Neuronal stem cell (in vitro differentiated cells): Measurements from ENCODE around the gene ZNFX1.

Experiments used
- DNase-seq: peaks from one replicate; pipeline ENCODE4 v3.0.0-alpha.2; 2013; ENCODE audit warnings: low spot score
- H2AFZ ChIP-seq: one replicate; pipeline ENCODE4 v1.6.1; 2013; ENCODE audit warnings: mild to moderate bottlenecking, low read length, inconsistent platforms
- H2AK5ac ChIP-seq: 2 replicates; pipeline ENCODE4 v1.6.1; 2013; ENCODE audit warnings: low read depth, mild to moderate bottlenecking, inconsistent platforms, low read length, moderate library complexity, mixed read lengths
- H2BK120ac ChIP-seq: 2 replicates; pipeline ENCODE4 v1.6.1; 2013; ENCODE audit warnings: low read depth, mild to moderate bottlenecking, inconsistent platforms, low read length, moderate library complexity, mixed read lengths
- H2BK12ac ChIP-seq: one replicate; pipeline ENCODE4 v1.6.1; 2013; ENCODE audit warnings: low read length, inconsistent platforms
- H2BK15ac ChIP-seq: 2 replicates; pipeline ENCODE4 v1.6.1; 2013; ENCODE audit warnings: mild to moderate bottlenecking, low read length, inconsistent platforms, mixed read lengths
- H2BK5ac ChIP-seq: one replicate; pipeline ENCODE4 v1.6.1; 2013; ENCODE audit warnings: inconsistent platforms, mild to moderate bottlenecking, low read length, moderate library complexity
- H3K14ac ChIP-seq: one replicate; pipeline ENCODE4 v1.6.1; 2013; ENCODE audit warnings: low read length, inconsistent platforms
- H3K18ac ChIP-seq: 2 replicates; pipeline ENCODE4 v1.6.1; 2013; ENCODE audit warnings: low read length, inconsistent platforms
- H3K23ac ChIP-seq: 2 replicates; pipeline ENCODE4 v1.6.1; 2013; ENCODE audit warnings: low read depth, mild to moderate bottlenecking, mixed read lengths, low read length, inconsistent platforms; ENCODE audit not compliant: poor library complexity
- H3K27ac ChIP-seq: replicated peaks from 3 replicates; pipeline ENCODE4 v1.5.1; 2013; ENCODE audit warnings: low read length, inconsistent platforms
- H3K27me3 ChIP-seq, 3 experiments: 2 replicates each; pipeline ENCODE4 v1.6.1; 2013; ENCODE audit warnings: low read length in 3 of 3, mild to moderate bottlenecking in 2 of 3, inconsistent platforms in 1 of 3, low read depth in 1 of 3, mixed read lengths in 1 of 3, moderate library complexity in 1 of 3; ENCODE audit not compliant: control insufficient read depth in 3 of 3, insufficient read depth in 3 of 3
- H3K36me3 ChIP-seq, 2 donors: replicated peaks in 1 of 2; 2 replicates each; pipeline ENCODE4 v1.6.1; 2013; ENCODE audit warnings: low read length in 2 of 2; ENCODE audit not compliant: control insufficient read depth in 2 of 2, insufficient read depth in 2 of 2
- H3K4ac ChIP-seq: 2 replicates; pipeline ENCODE4 v1.6.1; 2013; ENCODE audit warnings: inconsistent platforms, mild to moderate bottlenecking, low read length, moderate library complexity
- H3K4me1 ChIP-seq, 2 donors: 1 replicate in 1 of 2; 2 replicates in 1 of 2; pipeline ENCODE4 v1.6.1; 2013; ENCODE audit warnings: low read length in 2 of 2, low read depth in 1 of 2; ENCODE audit not compliant: control insufficient read depth in 2 of 2, insufficient read depth in 1 of 2
- H3K4me2 ChIP-seq: one replicate; pipeline ENCODE4 v1.6.1; 2013; ENCODE audit warnings: mild to moderate bottlenecking, low read length, inconsistent platforms; ENCODE audit not compliant: insufficient read depth, poor library complexity, severe bottlenecking
- H3K4me3 ChIP-seq, 2 donors: 2 replicates each; pipeline ENCODE4 v1.5.1; 2013; ENCODE audit warnings: low read length in 2 of 2, mild to moderate bottlenecking in 2 of 2, inconsistent platforms in 1 of 2, moderate library complexity in 1 of 2
- H3K79me1 ChIP-seq: one replicate; pipeline ENCODE4 v1.6.1; 2013; ENCODE audit warnings: low read depth, mild to moderate bottlenecking, inconsistent platforms, low read length, moderate library complexity
- H3K9ac ChIP-seq: one replicate; pipeline ENCODE4 v1.6.1; 2013; ENCODE audit warnings: mild to moderate bottlenecking, low read depth, low read length, inconsistent platforms; ENCODE audit not compliant: poor library complexity
- H3K9me3 ChIP-seq, 2 donors: replicated peaks in 1 of 2; 2 replicates each; pipeline versions ENCODE3 to v1.6.1; 2013; ENCODE audit warnings: low read length in 2 of 2, mild to moderate bottlenecking in 2 of 2, inconsistent platforms in 1 of 2, low read depth in 1 of 2, mixed read lengths in 1 of 2, moderate library complexity in 1 of 2; ENCODE audit not compliant: control insufficient read depth in 2 of 2, insufficient read depth in 1 of 2
- H4K8ac ChIP-seq: one replicate; pipeline ENCODE4 v1.6.1; 2013; ENCODE audit warnings: low read depth, mild to moderate bottlenecking, inconsistent platforms, low read length, moderate library complexity
- H4K91ac ChIP-seq: one replicate; pipeline ENCODE4 v1.6.1; 2013; ENCODE audit warnings: low read length, low read depth, mild to moderate bottlenecking, inconsistent platforms; ENCODE audit not compliant: poor library complexity
- WGBS, 2 donors: extraction: QIAGEN DNeasy Blood & Tissue Kit; methylation state at CpG; one replicate each; pipeline ENCODE4 v1.1.7; 2013; ENCODE audit warnings: missing lambda C conversion rate in 2 of 2, mixed read lengths in 1 of 2; ENCODE audit not compliant: insufficient read length in 2 of 2, insufficient replicate concordance in 1 of 2; ENCODE audit errors: extremely low coverage in 2 of 2; 5-methylcytosine and 5-hydroxymethylcytosine counted together

Gene ZNFX1

GRCh38 chr20:49280463-49281058 lies 2.7 kb upstream of the ZNFX1 start:
- no peak overlapping the region for H2BK5ac ChIP-seq
- peak overlapping the region; percentile 65 to 76 for H3K4me3 ChIP-seq
- no peak overlapping the region for H2BK120ac ChIP-seq
- H3K27me3 ChIP-seq = no peaks in the 10 kb centered on the region
- H3K79me1 ChIP-seq = peaks cover 11% of the 10 kb centered on the region
- H3K4ac ChIP-seq = no peak overlapping the region
- no peak overlapping the region for H3K18ac ChIP-seq
- peaks cover 55 to 81% of the 10 kb centered on the region in 2 donors for H3K36me3 ChIP-seq
- no peak overlapping the region for H3K14ac ChIP-seq
- WGBS, 2 donors = no CpG with 5 or more reads among the region's 6 CpGs
- no peak overlapping the region for H2AK5ac ChIP-seq
- no peak overlapping the region for H3K27ac ChIP-seq
- peaks cover 0 to 7% of the 10 kb centered on the region in 2 donors for H3K4me1 ChIP-seq
- no peak overlapping the region for H2BK15ac ChIP-seq
- H4K91ac ChIP-seq = no peak overlapping the region
- H2BK12ac ChIP-seq = no peak overlapping the region
- H3K9ac ChIP-seq = no peak overlapping the region
- H3K9me3 ChIP-seq = peaks cover 50 to 78% of the 10 kb centered on the region in 2 donors
- no peak overlapping the region for H3K23ac ChIP-seq
- peak overlapping the region; percentile 37 for H3K4me2 ChIP-seq
- no peak for DNase-seq
- no peak overlapping the region for H2AFZ ChIP-seq
- H4K8ac ChIP-seq = no peak overlapping the region

GRCh38 chr20:49279677-49280462 lies 2.0 kb upstream of the ZNFX1 start:
- Histone ChIP-seq H3K27me3 (no peaks in the 10 kb centered on the region), H3K4me2 (peak overlapping the region; percentile 37), H3K9ac (no peak overlapping the region), H3K4me3 (peak overlapping the region; percentile 65 to 76), H3K4ac (no peak overlapping the region), H4K91ac (no peak overlapping the region), H3K9me3 (peaks cover 43 to 73% of the 10 kb centered on the region in 2 donors), H2BK12ac (no peak overlapping the region), H2BK15ac (no peak overlapping the region), H3K18ac (no peak overlapping the region), H2BK5ac (no peak overlapping the region), H2BK120ac (no peak overlapping the region), H3K23ac (no peak overlapping the region), H4K8ac (no peak overlapping the region), H3K27ac (no peak overlapping the region), H3K36me3 (peaks cover 48 to 80% of the 10 kb centered on the region in 2 donors), H2AK5ac (no peak overlapping the region), H2AFZ (no peak overlapping the region), H3K4me1 (peaks cover 0 to 7% of the 10 kb centered on the region in 2 donors), H3K14ac (no peak overlapping the region), H3K79me1 (peaks cover 11% of the 10 kb centered on the region)
- no CpG with 5 or more reads among the region's 7 CpGs for WGBS, 2 donors
- no peak for DNase-seq

- no peak overlapping the region for H4K91ac ChIP-seq
- H3K27me3 ChIP-seq = no peaks in the 10 kb centered on the region
- no peak overlapping the region for H2BK5ac ChIP-seq
- no peak for DNase-seq
- H2AK5ac ChIP-seq = no peak overlapping the region
- peak overlapping the region; percentile 76 to 84 for H3K4me3 ChIP-seq
- peak overlapping the region; percentile 89 for H3K9ac ChIP-seq
- peak overlapping the region; percentile 80 for H3K4me2 ChIP-seq
- no CpG with 5 or more reads among the region's 33 CpGs for WGBS, 2 donors
- H2AFZ ChIP-seq = peak overlapping the region; percentile 7
- H3K27ac ChIP-seq = peak overlapping the region; percentile 21
- H3K79me1 ChIP-seq = peaks cover 11% of the 10 kb centered on the region
- peak overlapping the region; percentile 78 for H3K23ac ChIP-seq
- H3K36me3 ChIP-seq = peaks cover 44 to 77% of the 10 kb centered on the region in 2 donors
- peak overlapping the region; percentile 14 for H3K14ac ChIP-seq
- peaks cover 40 to 67% of the 10 kb centered on the region in 2 donors for H3K9me3 ChIP-seq
- H3K4ac ChIP-seq = no peak overlapping the region
- H3K4me1 ChIP-seq = peaks cover 0 to 7% of the 10 kb centered on the region in 2 donors
- no peak overlapping the region for H2BK15ac ChIP-seq
- no peak overlapping the region for H4K8ac ChIP-seq
- H3K18ac ChIP-seq = peak overlapping the region; percentile 29
- H2BK12ac ChIP-seq = no peak overlapping the region
- H2BK120ac ChIP-seq = no peak overlapping the region
Measured at GRCh38 chr20:49278818-49279676, 1.2 kb upstream of the ZNFX1 start.

GRCh38 chr20:49277786-49278035 lies 146 bp downstream of the ZNFX1 start:
- Histone ChIP-seq H3K9me3 (peaks cover 28 to 53% of the 10 kb centered on the region in 2 donors), H3K9ac (peak overlapping the region; percentile 94), H3K27ac (no peak overlapping the region), H3K14ac (peak overlapping the region; percentile 66), H2BK12ac (no peak overlapping the region), H3K4me1 (peaks cover 0 to 7% of the 10 kb centered on the region in 2 donors), H3K4me3 (peak overlapping the region; percentile 76 to 84), H4K91ac (no peak overlapping the region), H3K4me2 (peak overlapping the region; percentile 88), H3K18ac (peak overlapping the region; percentile 90), H2AFZ (peak overlapping the region; percentile 98), H2BK15ac (peak overlapping the region; percentile 44), H4K8ac (no peak overlapping the region), H3K79me1 (peaks cover 11% of the 10 kb centered on the region), H2BK5ac (peak overlapping the region; percentile 87), H3K4ac (no peak overlapping the region), H2AK5ac (no peak overlapping the region), H2BK120ac (no peak overlapping the region), H3K36me3 (peaks cover 31 to 77% of the 10 kb centered on the region in 2 donors), H3K23ac (peak overlapping the region; percentile 75), H3K27me3 (no peaks in the 10 kb centered on the region)
- no CpG with 5 or more reads among the region's 22 CpGs for WGBS, 2 donors
- DNase-seq = no peak
